ENCODE results near the gene EPX.

Gene EPX

DNA sequence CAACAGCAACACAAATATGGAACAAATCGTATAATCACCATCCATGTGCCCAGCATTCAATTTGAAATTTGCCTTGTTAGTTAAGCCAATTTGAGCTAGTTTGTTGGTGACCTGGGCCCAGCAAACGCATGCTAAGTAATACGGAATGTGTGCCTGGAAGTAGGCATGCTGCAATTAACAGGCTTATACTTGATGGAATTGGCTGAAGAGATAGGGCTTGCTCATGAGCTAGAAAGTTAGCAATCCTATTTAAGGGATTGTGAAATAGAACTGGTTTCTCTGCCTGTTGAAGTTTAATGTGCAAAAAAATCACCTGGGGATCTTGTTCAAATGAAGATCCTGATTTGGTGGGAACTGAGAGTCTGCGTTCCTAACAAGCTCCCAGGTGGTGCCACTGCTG, 37.4 kb downstream of the EPX start:
- no peak for DNase-seq

DNA sequence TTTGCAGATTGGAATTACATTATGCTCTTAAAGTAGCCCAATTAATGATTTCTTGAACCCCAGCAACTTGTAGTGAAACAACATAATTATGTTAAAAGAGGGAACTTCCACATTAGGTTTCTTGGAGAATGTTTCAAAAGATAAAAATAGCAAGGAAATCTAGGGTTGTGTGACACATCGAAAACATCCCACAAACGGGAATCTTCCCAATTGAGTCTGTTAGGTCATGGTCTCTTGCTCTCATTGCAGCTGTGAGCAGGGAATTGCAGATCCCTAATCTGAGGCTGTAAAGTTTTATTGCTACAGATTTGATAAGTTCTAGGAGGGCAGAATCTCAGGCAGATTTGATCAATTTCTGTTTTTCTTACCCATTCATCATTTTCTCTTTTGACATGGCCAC, 39.1 kb downstream of the EPX start:
- no peak for DNase-seq

DNA sequence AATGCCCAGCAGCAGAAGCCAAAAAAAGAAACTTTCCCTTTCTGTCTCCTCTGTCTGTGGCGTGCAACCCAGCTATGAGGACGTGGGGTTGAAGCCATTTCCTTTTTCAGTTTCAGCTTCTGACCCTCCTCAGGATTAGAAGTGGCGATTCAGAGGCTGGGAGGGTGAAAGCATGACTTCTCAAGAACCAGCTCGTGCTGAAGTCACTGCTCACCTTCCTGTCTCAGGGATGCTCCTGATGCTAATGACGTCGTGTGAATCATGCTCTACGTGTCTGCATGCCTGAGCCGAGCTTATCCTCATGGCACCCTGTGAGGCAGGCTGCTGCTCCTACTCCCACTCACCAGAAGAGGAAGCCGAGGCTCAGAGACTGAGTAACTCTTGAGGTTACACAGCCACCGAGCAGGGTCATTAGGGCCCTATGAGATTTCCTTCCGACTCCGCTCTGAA, 40.2 kb downstream of the EPX start:
- peak; percentile 56 for DNase-seq

DNA sequence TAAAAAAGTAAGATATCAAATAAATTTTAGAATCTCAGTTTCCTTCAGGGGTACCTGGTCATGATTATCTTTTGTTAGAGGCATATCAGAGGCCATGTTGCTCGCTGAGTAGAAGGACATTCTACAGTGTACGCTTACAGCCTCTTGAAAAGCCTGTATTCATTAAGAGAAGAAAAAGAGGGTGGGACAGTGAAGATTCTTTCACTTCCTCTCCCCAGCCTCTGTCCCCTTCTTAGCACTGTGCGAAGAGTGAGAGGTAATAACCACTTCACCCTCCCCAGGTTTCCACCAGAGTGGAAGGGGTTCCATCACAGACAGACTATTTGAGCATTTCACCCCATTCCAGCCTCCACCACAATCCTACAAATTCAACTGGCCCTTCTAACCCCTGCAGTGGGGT, 41.0 kb downstream of the EPX start:
- no peak for DNase-seq

DNA sequence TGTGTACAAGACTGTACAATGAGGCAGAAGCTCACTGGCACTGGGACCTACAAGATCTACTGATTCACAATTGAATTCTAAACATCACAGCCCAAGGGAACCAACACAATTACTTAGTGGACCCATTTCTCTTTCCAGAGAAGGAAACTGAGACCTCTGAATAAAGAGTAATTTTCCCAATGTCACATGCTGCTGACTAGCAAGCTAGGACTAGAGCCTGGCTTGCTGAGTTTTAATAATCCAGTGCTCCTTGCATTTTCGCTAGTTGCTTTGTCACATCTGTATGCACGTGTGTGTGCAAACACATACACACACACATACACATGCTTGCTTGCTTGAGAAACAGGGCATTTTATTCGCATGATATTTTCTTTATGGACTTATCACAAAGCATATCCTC, 42.0 kb downstream of the EPX start:
- DNase-seq, result no peak

DNA sequence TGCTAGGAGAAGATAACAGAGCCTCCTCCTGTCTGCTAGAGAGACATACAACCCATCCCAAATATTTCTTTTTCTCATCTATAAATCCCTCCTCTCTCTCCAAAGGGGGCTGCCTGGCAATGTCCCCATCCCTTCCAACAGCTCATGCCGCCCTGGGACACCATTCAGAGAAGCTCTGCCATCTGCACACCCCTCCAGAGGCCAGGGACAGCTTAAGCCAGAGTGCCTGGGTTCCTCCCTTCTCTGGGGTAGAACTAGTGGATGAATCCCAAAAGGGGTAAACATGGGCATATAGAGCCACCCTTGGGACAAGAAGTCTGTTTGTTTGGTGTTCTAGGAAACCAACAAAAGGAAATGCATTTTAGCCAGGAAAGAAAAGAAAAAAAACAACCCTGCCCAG, 43.3 kb downstream of the EPX start:
- DNase-seq, result no peak

DNA sequence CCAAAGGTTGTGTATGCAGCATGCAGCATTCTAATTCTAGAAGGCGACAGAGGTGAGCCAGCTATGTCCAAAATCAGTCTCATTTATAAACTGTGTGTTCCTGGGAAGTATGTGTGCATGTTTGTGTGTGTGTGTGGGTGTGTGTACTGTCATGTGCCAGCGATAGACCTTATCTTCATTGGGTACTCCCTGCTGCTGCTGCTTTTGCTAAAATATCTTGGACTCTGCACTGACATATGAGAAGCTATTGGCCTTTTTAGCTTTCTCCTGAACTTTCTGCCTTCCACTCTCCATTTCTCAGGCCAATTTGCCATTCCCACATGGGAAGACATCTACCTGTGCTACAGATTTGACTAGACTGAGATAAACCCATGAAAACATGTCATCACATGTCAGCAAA, 43.9 kb downstream of the EPX start:
- peak; percentile 20 for DNase-seq

DNA sequence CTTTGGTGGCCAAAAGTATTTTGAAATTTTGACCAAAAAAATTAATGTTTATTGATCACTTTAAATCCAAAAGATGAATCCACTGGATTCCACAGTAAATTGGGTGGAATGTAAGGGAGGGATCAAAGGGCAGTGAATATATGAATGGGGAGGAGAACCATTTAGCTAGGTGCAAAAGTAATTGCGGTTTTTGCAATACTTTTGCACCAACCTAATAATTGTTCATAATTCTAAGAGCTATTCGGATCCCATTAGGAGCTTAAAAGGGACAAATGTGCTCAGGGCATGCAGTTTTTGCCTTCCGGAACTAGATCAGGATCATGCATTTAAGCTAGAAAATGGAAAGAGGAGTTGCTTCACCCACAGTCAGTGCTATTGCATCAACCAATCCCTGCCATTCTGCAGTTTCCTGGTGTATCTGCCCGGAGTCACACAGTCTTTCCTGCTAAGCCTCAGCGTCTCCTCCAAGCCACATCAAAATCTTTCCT, 45.7 kb downstream of the EPX start, which contains the start of gene LPO:
Gene LPO (plus strand): TSS at position 438 of the 488 bp plus-strand sequence. CDS start 4,396 bp downstream, outside the sequence.
- no peak for DNase-seq

DNA sequence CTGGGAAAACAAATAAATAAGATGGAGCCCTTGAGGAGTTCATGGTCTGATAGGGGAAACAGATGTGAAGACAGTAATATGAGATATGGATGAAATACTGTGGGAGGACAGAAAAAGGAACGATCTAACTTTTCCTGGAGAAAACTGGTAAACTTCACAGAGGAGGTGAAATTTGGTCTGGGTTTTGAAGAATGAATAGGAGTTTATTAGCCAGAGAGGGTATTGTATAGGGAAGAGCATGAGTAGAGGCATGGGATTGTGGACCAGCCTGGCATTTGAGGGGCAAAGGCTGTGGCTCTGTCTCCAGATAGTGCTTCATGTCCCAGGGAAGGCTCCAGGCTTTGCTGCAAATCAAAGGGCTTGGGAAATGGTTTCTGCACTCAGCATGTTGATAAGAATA, 47.5 kb downstream of the EPX start:
- no peak for DNase-seq

DNA sequence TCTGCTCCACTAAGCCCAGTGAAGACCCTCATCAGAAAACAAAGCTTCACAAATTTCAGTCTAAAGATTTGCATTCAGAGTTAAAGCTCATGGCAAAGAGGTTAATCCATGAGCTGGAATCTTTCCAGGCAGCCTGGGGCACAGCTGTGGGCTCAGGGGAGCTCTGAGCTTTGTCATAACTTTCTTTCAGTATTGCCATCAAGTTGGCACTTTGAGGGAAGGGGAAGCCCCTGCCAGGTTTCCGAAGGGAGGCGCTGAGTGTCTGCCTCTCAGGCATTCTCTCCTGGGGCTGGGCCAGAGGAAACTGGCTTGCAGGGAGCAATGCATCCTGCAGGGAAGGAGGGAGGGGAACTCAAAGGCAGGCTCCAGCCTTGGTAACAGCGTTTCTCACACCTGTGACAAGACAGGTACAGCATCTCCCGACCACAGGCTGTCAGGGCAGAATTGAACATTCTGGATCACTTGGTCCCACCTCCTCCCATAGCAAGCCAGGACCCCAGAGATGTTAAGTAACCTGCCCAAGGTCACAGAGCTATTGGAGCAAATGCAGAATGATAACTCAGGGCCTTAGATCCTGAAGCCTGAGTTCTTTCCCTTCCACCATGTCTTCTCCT, 49.8 kb downstream of the EPX start:
- no peak for DNase-seq

DNA sequence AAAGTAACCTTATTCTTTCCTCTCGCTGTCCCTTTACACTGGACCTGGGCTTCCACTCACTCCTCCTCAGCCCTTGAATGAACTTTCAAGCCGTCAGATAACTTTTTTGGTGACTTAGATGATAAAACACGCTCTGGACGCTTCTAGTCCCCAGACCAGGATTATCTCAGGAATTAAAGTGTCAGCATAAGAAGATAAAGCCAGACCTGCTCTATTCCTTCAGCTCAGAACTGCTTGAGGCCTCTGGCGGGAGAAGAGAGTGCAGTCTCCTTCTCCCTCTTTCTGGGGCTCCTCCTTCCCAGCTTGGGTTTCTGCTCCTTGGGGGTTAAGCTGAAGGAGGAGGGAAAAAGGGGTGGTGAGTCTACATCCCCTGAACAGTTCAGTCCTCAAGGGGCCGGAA, 52.4 kb downstream of the EPX start:
- DNase-seq, result peak; percentile 18

DNA sequence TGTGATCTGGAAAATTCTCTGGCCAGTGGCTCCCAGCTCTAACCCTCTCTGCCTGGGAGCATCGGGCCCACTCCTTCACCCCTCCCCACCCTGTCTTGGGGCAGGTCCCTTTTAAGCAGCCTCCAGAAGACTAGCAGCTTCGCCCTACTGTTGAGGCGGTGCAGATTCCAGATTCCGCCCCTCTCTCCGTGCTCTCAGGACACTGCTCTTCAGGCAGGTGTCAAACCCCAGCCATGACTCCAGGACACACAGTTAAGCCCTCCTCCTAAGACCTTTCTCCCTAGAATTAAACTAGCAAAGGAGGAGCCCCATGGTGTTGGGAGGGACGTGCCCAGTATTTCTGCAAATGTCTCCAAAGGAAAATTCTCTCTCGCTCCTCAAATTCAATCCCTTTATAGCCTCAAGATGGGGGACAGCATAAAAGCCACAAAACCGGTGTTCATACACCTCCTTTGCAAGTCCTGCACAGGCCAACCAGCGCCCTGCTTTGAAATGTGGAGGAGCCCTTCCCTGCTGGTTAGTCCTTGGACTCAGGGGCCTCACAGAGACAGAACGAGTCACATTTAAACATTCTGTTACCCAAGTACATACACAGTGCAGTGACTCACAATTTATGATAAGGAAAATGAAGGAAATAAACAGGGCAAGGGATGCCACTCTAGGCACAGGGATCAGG, 53.0 kb downstream of the EPX start:
- no peak for DNase-seq

DNA sequence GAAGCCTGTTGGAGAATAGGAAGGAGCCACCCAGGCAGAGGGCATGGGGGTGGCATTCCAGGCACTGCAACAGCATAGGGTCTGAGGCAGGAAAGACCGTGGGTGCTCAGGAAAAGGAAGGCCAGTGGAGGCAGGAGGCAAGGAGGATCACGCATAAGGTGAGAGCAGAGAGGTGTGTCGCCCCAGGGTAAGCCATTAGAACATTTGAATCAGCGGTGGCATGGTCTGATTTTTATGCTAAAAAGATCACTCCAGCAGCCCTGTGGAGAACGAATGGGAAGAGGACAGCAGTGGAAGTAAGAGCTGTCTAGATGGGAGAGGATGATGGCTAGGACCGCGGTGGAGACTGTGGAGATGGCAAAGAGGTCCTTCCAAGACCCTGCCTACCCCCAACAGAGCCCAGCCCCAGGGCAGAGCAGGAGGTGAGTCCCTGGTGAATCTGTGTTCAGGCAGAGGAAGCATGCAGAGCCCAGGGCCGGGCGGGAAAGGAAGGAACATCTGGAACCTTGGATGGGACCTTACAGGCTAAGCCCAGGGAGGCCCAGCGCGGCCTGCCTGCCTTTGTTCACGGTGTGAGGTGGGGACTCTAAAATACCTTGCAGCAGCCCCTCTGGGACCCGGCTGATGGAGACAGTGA, 53.7 kb downstream of the EPX start:
- DNase-seq, result no peak

DNA sequence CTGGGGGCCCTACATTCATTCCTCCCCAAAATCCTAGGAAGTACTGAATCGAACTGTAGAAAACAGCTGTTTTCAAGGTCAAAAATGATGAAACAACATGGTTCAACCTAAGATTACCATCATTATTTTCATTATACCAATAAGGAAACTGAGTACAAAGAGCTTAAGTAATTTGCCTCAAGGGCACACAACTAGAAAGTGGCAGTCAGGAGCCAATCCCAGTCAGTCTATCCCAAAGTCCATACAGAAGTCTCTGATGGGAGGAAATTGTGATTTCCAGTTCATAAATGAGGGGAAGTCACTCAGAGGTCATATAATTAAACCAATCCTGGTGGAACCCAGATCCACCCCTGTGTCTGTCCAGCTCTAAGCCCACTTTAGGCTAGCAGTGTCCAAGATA, 54.3 kb downstream of the EPX start:
- DNase-seq, result no peak

DNA sequence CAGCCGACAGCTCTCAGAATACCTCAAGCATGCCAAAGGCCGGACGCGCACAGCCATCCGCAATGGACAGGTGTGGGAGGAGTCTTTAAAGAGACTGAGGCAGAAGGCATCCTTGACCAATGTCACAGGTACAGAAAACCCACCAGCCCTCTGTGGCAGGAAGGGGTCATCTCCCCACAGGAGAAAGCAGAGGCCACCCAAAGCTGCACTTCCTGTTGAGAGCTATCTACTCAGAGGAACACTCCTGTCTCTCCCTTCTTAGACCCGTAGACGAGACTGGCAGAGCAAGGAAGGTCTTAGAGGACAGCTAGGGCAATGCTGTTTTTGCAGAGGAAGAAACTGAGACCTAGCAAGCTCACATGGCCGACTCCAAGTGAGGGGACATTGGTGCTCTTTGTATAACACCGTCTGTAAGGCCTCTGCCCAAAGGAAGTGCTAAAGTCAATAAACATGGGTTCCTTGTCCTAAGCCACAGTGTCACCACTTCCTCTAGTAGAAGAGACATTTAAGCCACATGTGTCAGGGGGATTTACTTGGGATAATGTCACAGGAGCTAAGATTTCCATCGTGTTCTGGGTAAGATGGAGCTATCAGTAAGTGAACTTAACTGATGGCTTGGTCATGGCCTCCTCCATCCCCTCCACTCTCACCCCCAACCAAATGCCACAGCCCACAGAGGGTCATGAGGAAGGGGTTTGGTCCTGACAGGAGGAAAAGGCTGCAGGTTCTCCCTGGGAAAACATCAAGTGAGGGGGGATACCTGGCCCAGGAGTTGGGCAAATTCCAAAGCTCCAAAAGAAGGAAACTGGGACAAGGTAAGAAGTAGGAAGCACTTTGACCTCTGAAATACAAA, 55.2 kb downstream of the EPX start:
- peak; percentile 10 for DNase-seq

DNA sequence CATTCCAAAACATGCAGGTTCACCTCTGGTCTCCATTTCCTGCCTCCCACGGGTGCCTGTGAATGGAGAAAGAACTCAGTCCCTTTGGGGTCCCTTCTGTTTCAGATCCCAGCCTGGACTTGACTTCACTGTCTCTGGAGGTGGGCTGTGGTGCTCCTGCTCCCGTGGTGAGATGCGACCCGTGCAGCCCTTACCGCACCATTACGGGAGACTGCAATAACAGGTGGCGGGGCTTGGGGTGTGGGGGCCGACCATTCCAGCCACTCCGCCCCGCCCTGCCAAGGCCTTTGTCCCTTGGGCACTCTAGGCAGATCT, 56.4 kb downstream of the EPX start:
- no peak for DNase-seq

DNA sequence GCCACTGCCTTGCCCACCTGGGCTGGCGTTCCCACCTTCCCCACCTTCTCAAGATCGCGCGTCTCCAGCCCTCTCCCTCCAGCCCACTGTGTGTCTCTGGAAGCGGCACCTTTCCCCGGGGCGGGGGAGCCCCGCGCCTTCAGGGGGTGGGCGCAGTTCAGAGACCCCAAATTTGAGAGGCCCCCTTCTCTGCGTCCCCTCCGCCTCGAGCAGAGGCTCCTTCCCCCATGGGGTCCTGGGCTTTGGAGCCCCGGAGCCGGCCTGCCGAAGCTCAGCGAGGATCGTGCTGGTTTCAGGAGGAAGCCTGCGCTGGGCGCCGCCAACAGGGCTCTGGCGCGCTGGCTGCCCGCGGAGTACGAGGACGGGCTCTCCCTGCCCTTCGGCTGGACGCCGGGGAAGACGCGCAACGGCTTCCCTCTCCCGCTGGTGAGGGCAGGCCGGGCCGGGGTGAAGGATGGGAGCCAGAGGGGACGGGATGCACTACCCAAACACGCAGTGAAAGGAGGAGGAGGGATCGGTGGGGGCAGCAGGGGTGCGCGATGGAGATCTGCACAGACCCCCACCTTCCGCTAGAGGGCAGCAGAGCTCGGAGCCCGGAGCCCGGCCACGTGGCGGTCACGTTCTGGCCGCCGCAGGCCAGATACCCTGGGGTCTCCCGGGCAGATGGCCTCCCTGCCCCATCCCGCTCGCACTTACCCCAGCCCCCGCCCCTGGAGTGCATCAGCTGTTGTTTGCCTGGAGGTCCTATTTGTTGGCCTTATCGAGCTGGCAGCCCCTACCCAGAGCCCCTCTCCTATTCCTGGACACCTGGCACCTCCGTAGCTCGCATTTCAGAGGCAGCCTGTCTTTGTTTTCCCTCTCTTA, 57.0 kb downstream of the EPX start:
- peak; percentile 53 for DNase-seq

DNA sequence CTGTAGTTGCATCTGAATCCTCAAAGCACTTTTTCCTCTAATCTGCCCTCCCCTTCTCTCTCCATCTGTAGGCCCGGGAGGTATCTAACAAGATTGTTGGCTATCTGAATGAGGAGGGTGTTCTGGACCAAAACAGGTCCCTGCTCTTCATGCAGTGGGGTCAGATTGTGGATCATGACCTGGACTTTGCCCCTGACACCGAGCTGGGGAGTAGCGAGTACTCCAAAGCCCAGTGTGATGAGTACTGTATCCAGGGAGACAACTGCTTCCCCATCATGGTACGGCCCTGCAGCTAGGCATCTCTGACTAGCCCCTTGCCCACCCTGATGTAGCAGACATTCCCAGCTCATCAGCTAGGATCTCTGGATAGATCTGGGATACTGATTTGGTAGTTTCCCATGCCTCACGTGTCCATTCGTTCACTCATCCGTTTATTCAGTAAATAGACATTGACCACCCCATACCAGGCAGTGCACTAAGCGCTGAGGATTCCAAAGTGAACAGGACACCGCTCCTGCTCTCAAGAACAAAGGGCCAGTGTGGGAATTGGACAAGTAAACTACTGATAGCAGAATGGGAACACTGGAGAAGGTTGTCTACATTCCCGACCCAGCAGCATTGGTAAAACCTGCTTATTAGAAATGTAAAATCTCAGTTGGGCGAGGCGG, 58.0 kb downstream of the EPX start:
- no peak for DNase-seq

DNA sequence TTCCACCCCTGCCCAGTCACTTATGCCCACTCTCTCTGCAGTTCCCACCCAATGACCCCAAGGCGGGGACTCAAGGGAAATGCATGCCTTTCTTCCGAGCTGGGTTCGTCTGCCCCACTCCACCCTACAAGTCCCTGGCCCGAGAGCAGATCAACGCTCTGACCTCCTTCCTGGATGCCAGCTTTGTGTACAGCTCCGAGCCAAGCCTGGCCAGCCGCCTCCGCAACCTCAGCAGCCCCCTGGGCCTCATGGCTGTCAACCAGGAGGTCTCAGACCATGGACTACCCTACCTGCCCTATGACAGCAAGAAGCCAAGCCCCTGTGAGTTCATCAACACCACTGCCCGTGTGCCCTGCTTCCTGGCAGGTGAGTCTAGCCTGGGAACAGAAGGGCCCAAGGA, 59.6 kb downstream of the EPX start:
- no peak for DNase-seq

DNA sequence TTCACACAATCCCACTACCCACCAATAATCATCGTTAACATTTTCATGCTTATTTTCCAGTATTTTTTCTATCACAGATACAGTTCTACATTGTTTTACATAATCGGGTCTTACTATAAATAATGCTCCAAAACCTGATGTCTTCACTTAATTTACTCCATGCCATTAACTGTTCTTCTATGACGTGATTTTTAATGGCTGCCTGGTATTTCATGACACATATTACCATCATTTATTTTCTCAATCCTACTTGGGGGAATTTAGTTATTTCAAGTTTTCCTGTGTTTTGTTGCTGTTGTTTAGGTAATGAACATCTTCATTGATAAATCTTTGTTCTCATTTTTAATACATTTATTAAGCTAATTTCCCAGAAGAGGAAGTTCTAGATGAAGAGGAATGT, 60.6 kb downstream of the EPX start:
- DNase-seq, result no peak
